Ramos (cell line): ENCODE measurements around the gene MAST4.
"Not testable (repeated sequence)": the region's sequence is repeated elsewhere in the genome, so short reads cannot be mapped to it uniquely, and the experiment has no call there.

Experiments used
- in situ Hi-C: fragments of 300-500 bp; cut with MboI; formaldehyde crosslinking; loops from one replicate; pipeline ENCODE4 v1.14.3; 2022; ENCODE audit warnings: low sequenced_read_pairs; ENCODE audit not compliant: unreplicated experiment

MAST4 gene

DNA sequence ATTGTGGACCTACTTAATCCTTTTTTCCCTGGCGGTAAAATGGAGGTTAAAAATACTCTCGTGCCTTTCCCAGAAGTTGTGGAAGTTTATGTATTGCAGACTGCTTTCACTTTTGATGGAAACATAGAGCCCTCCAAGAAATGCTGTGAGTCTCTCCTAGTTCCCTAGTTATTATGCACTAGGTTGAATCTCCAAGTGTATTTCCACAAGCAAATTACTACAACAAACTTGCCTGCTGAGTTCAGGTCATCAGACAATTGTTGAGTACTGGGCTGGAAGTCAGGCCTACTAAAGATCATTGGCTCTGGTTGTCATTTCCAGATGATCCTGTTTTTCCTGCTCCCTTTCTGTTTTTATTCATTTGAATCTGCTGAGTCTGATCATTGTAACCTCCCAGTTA, 496.3 kb downstream of the MAST4 start:
- in situ Hi-C loops = no loop called here

DNA sequence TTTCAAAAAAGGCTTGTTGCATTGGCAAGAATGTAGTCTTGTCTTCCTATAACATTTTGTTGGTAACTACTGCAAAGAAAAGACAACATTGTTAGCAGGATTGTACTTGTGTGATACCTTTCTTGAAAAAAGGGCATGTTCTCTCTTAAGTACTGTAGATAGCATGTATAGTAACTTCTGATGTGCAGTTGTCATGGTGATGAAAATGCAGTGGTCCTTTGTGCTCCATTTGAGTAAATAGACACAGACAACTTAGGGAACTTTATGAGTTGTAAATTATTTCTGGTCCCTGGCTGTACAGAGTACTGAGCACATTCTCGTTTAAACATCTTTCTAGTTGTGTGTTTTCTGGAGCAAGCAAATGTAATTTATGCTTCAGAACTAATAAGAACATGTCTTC, 497.1 kb downstream of the MAST4 start:
- in situ Hi-C loops = no loop called here

DNA sequence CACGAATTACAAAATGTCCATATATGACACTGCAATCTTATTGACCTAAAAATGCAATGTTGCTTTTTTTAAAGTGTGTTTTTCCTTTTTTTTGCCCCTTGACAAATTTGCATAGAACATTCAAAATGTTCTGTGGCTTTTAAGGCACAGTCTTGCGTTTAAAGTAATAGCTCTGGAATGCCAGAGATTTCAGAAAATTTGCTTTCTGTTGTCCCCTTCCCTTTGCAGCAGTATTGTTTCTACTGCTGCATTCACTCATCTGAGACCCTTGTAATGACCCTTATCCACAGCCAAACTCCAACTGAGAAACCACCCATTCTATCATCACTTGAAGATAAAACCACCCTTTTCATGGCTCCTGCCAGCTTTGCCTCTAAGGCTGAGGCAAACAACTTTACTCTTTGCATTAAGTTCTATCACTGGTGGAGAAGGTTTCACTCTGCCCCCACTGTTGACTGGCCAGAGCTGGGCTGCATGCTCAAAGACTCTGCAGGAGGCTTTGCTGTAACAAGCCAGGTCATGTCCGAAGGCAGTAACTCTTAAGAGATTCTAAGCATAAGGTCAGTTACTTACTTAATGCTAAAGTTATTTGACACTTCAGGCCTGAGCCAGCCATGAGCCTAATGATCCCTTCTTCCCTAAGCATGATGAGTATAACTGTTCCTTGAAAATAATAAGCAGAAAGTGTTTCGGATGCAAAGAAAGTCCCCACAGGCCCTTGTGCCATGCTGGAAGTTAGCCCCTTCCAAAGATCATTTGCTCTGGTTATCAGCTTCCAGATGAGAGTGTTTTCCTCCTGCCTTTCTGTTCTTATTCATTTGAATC, 498.5 kb downstream of the MAST4 start:
- in situ Hi-C loops = no loop called here

DNA sequence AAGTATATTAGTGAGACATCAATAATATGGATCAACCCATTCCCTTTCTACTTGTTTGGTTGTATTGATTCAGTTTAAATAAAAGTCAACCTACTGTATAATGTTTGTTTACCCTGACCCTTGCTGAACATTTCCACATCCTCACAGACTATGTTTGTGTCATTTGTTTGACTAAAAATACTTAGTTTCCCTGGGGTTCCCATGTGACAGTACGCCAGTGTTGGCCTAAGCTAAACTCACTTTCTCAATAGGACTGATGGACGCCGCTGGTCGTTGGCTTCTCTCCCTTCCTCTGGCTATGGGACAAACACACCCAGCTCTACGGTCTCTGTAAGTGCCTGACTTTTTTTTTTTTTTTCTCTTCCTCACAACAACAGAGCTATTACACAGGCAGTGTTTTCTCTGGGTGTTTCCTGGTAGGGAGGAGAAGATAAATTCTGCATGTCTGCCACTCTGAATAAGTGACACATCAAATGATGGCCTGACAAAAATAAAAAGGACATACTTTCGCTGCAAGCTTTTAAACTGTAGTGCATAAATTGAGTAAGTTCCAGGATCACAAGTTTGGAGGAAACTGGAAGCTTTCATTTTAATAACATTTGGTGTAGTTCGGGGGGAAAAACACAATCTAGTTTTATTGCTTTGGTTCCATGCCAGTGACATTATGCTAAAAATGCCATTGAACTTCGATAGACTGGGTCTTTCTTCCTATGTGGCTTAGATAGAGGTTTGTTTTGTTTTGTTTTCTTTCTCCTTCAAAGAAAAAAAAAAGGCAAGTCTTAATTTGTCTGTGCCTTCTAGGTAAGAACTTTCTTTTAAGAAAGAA, 499.4 kb downstream of the MAST4 start:
- in situ Hi-C loops = no loop called here

DNA sequence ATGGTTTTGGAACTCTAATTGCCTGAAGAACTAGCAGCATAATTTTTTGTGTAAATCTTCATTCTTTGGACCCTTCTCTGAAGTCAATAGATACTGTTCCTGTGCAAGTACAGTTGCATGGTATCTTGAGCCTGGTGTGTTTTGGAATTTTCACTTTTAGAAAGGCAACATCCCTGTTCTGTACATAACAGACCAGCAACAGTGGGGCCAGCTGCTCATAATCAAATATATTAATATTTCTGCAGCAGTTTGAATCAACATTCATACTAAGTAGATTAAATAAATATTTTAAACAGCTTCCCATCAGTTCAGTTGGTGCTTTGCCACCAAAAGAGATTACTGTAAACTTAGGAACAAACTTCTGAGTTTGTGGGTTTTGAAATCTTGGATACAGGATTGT, 502.5 kb downstream of the MAST4 start:
- in situ Hi-C loops = no loop called here

DNA sequence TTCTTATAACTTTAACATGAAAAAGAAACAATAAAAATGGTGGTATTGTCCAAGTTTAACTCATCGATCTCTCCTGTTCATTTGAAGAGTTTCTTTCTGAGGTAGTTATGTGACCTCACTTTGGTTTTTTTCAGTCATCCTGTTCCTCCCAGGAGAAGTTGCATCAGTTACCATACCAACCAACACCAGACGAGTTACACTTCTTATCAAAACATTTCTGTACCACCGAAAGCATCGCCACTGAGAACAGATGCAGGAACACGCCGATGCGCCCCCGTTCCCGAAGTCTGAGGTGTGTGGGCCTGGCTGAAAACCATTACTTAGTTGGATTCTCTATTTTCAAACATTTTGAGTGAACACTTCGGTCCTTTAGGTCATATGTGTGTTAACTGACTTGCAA, 504.1 kb downstream of the MAST4 start:
- in situ Hi-C loops = no loop called here

DNA sequence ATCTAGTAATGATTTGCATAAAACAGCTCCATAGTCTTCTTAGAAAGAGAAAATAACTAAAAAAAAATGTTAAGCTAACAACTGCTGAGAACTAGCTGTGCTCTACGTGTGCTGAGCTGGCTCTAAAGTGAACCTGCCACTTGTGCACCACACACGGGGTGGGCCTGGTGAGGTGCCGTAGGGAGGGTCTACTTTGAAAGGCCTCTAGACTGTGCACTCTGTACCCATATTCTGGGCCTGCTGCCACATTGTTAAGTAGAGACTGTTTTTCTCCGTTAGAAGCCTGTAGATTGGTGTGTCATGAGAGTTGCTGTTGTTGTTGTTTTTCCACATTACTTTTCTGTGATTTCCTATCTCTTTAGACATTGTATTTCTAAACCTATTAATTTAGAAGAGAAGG, 506.5 kb downstream of the MAST4 start:
- in situ Hi-C loops = no loop called here

DNA sequence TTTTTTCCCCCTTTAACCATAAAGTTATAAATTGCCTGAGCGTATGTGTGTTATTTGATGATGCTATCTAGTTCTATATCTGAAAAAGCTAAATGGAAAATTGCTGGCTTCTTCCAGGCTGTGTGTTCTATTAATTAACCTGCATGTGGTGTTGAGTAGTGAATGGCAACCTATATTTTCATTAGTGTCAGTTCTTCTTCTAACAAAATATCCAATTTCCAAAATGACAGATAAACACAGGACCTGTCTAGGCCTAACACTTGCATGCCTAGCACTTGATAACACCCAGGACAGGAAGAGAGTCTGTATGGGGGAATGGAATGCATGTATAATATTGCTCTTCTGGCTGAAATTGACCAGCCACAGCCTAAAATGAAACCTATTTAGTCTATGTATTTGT, 508.7 kb downstream of the MAST4 start:
- in situ Hi-C loops = no loop called here

DNA sequence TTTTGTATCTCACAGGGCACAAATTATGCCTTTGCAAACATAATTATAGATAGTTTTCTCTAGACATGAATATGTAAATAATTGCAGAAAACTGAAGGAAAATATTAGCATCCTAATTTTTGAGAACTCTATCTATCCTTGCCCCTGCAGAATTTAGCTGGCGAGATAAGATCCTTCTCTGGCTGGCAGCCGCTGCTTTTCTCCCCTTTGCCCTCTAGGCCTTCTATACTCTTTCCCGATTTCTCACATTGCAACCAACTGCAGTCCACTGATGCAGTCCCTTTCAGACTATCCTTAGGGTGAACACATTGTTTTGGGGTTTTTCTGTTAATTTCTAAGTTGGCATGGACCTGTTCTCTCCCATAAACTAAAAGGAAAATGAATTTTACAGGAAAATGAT, 509.1 kb downstream of the MAST4 start:
- in situ Hi-C loops = no loop called here

DNA sequence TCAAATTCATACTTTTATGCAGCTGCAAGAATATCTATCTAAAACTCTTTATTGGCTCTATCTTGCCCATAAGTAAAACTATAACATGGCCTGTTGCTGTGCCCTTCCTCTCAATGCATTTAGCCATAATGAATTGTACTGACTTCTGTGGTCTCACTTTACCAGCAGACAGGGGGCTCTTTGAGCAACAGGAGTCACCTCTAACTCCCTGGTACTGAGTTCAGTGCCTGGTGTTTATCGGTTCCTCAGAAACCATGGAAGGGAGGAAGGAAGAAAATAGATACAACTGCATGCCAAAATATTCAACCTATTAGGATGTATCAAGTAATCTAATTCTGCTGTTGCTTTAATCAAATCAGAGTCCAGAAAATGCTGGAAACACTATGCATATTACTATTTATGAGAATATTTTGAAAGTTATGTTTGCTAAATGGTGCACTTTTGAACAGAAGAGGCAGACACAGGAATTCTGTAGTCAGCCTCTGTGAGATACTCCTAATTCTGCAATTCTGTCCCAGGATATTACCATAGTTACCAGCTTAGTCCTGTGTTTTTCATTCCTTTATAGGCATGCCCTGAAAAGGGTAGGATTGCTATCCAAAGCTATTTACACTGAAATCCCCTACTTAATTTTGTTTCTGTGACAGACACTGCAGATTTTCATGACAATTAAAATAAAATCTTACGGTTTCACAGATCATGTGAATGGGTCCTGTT, 510.6 kb downstream of the MAST4 start:
- in situ Hi-C loops = no loop called here

DNA sequence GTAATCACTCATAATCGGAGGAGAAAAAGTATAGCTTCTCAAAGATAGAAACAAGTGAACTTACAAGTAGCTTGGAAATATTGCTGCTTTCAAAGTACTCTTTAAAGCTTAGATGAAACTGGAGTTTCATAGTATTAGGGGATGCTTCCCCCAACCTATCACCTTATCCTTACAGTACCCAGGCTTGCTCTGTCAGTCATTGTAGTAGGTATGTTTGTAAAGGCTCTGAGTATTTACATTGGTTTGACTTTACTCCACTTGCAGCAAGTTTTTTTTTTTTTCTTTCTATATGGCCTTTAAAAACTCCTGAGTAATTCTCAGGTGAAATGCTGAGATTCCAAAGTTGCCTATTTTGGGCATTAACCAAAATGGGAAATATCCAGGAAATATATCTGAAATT, 515.6 kb downstream of the MAST4 start:
- in situ Hi-C loops = no loop called here

DNA sequence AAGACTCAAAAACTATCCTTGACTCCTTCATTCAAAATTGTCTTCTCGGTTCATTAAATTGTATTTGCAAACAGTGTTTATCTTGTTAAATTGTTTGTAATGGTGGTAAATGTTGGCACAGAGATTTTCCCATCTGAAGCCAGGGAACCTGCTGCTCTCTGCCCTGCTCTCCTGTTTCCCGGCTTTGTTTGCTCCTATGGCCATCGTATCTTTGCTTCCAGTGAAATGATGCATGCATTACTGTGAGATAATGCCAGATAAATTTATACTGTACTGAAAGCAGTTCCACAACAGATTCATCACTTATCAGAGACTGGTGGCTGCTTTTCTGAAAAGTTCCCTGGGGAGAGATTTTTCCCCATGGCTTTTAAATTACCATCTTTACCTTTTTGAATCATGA, 519.1 kb downstream of the MAST4 start:
- in situ Hi-C loops = no loop called here

DNA sequence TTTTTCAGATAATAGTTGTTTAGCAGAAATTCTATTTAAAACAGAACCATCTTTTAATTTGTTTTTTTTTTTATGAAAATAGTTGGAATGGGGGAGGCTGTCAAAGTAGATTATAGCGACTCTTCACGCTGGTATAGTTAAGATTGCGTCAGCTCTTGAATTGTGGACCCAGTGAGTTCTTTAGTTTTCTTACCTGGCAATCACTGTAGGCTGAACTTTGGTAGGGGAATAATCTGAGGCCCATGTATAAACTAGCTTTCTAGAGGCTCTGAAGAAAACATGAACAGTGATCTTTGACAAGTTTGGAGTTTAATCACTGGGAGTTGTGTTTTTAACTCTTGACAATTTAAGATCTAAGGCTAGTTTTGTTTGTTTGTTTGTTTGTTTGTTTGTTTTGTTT, 519.6 kb downstream of the MAST4 start:
- in situ Hi-C loops = no loop called here

DNA sequence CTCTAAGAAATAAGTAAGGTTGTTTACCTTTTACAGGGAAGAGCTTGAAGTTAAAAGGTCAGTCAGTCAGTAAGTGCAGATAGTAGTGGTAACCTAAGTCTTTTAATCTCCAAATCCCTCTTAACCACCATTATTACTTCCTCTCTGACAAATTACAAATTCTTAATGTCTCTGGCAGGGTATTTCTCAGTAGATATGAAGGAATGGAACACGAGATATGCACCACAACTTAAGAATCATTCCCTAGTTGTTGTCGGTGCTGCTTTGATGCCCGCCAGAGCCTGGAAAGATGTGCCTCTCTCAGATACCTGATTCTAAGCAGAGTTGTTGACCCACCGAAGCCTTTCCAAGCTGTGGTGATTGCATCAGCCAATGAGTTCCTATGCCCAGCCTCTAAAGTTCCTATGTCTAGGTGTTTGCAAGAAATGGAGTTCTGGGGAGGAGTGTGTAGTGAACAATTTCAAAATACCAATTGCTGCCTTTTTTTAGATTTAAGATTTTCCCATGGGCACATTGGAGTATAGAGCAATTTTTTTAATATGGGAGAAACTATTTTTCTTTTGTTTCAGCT, 521.9 kb downstream of the MAST4 start:
- in situ Hi-C loops = no loop called here

DNA sequence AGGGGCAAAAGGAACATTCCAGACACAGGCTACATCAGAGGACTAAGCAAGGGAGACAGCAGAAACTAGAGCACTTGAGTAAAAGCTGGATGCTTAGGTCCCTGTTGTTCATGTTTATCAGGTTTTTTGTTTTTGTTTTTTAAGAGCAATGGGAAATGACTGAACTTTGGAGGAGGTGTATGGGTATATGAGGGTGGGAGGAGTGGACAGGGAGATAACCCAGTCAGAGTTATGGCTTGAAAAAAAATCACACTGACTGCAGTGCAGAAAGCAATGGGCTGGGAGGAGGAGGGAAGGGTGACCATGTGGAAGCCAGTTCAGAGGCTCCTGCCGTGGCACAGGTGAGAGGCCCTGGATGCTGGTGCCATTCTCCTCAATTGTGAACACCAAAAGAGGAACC, 522.8 kb downstream of the MAST4 start:
- in situ Hi-C loops = no loop called here

DNA sequence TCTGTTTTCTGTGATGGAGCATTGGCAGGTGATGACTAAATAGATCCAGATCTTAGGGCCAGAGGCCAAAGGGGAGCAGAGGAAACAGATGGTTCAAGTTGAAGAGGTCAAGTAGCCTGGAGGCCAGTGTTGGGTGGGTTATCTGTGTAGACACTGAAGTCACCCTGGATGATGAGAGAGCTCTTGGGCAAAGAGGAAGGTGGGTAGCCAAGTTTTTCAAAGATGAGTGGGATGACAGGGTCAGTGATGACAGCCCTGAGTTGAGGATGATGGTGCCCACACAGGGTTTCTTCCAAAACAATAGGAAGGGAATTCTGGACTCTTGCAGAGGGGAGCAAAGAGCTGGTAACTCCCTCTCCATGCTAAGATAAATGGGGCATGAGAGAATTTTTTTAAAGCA, 523.8 kb downstream of the MAST4 start:
- in situ Hi-C loops = no loop called here

DNA sequence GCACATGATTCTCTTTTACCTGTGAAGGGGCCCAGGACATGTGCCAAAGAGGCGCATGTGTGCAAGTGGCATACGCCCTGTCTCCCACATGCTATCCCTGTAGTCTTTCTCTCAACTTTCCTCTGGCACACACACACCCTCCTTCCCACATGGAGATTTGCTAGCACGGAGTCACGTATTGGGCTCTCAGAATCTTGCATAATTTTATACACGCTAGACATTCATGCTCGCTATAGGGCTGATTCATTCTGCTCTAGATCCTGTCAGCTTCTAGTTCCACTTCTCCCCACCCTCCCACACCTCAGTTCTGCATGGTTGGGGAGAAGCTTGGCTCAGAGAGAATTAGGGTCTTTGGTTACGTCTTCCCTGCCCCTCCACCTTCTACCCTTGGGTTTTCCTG, 527.6 kb downstream of the MAST4 start:
- in situ Hi-C loops = no loop called here

DNA sequence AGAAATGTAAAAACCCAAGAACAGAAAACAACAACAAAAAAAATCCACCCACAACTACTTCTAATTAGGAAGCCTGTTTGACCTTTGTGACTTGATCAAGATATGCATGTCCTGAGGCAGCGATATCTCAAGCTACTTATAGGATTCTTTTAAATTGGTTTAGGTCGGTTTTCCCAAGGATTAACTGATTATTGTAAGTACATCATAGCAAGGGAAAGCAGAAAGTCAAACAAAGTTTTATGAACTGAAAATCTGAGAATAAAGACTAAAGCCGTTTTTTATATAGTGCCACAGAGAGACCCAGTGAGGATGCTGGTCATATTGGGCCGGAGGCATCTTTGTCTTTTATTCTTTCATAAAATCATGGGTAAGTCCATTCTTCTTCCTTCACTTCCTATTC, 528.4 kb downstream of the MAST4 start:
- in situ Hi-C loops = no loop called here

DNA sequence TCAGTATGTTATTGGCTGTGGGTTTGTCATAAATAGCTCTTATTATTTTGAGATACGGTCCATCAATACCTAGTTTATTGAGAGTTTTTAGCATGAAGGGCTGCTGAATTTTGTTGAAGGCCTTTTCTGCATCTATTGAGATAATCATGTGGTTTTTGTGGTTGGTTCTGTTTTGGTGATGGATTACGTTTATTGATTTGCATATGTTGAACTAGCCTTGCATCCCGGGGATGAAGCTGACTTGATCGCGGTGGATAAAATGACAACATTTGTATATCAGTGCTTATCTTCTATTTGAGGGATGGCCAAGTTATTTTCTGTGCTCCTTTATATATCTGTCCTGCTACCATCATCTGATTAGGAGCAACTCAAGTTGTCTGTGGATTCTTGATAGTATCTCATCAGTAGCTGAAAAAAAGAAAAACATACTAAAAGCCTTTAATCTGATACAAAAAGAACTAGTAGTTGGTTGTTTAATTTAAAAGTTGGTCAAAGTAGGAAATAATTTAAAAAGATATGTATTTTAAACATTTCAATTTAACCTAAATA, 531.2 kb downstream of the MAST4 start:
- in situ Hi-C loops = not testable (repeated sequence)

DNA sequence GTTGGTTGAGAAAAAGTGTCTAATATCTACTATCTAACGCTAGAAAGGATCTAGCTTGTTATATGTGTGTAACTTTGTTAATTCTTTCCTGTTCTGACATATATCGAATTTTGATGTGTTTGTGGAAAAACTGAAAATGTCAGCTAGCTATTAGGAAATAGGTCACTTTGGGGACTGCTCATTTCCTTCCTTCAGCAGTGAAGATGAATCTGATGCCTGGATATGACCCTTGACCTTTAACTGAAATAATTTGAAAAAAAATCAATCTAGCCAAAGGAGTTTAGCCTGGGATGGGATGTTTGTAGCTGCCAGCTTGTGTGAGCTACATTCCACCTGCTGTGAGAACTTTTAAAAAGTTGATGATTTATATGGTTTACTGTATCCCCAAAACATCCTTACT, 533.6 kb downstream of the MAST4 start:
- in situ Hi-C loops = no loop called here
